Urothelium cell line (cell line): ENCODE results near the gene LRRC73.
"Not testable (repeated sequence)": the region's sequence is repeated elsewhere in the genome, so short reads cannot be mapped to it uniquely, and the experiment has no call there.

Experiments used
- DNase-seq: peaks from one replicate; pipeline ENCODE4 v3.0.0; 2011; ENCODE audit warnings: low spot score, mixed read lengths
- FAIRE-seq: peaks from 2 replicates; lab custom pipeline; 2011; peaks lifted over from hg19 to GRCh38; lab: Jason Lieb, UNC

Gene LRRC73, protein sequence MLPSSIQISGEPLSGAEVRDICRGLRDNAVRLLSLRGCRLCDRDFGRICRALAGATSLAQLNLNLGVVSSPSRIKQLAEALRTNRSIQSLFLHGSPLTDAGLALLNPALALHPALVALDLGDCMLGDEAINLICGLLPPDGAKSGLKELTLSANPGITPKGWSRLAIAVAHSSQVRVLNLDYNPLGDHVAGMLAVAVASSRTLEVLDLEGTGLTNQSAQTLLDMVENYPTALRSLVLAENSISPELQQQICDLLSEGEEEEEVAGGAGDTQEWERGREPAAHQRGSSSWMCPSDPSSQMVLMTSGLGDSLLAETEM

DNA sequence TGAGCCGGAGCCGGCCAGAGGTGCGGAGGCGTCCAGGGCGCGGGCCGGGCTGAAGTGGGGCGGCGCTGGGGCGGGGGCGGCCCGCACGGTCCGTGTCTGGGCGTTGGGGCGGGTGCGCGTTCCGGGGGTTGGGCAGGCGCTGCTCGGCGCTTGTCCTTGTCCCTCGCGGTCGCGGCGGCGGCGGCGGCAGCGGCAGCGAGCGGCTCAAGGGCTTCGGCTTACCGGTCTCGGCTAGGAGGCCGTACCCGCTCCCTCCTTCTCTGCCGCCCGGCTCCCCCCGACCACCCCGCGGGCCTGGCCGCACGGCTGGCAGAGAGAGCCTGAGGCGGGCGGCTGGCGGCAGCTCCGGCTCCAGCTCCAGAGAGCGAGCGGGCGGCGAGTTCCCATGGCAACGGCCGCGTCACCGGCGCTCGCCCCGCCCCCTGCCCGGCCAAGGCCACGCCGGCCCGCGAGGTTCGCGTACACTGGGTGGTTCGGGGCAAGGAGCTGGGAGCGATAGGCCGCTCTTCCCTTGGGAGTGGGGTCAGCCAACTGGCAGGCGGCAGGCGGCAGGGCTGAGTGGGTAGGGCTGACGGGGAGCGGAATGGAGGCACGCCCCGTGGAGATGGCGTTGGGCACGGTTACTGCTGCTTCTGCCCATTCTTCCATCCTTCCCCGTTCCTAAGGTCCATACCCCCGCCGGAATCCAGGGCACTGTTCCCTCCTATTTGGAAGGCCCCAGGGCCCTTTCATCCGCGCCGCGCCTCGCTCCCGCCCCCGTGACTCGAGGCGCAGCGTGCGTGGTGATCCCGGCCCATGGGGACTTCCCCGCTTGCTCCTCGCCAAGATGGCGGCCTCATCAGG lies at the start of gene LRRC73:
Gene LRRC73 (minus strand): TSS at position 363 of the 843 bp plus-strand sequence. CDS start 561 bp downstream, outside the sequence.
- FAIRE-seq (peak; percentile 91), DNase-seq (peak; percentile 91)

DNA sequence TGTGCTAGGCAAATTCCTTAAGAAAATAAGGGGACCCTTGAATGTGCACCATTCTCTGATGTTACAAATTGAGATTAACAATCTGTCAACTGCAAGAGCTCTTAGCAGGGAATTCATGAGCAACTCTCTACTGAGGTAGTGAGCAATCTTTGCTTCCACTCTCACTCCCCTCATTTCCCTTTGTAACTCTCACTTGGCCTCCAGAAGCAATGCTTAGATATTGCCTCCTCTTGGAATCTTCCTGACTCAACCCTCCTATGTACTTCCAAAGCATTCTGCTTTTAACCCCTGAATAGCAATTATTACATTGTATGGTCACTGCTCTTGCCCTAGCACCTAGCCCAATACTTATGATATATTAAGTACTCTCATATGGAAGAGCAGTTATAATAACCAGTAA lies 49.2 kb upstream of the LRRC73 start:
- DNase-seq (no peak), FAIRE-seq (no peak)

DNA sequence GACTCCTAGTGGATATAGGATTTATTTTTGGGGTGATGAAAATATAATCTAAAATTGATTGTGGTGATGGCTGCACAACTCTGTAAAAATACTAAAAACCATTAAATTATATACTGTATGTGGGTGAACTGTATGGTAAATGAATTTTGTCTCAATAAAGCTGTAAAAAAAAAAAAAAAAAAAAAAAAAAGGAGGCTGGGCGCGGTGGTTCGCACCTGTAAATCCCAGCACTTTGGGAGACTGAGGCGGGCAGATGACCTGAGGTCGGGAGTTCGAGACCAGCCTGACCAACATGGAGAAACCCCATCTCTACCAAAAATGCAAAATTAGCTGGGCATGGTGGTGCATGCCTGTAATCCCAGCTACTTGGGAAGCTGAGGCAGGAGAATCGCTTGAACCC lies 47.5 kb upstream of the LRRC73 start:
- DNase-seq, FAIRE-seq: not testable (repeated sequence)

DNA sequence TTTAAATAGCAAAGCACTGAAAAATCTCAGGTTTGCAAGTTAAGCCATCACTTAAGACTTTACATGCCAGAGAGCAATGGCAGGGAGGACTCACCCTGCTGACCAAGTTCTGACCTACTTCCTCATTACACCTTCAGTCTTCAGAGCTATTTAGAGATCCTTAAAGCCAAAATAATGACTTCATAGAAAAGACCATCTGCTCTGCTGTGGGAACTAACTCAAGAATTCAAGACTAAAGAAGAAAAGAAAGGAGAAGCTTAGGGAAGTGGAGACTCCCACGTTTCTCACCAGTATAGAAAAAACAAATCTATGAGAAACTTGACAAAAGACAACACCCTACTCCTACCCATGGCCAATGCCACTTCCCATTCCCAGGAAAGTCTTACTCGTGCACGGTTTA lies 37.1 kb upstream of the LRRC73 start:
- DNase-seq, result no peak

DNA sequence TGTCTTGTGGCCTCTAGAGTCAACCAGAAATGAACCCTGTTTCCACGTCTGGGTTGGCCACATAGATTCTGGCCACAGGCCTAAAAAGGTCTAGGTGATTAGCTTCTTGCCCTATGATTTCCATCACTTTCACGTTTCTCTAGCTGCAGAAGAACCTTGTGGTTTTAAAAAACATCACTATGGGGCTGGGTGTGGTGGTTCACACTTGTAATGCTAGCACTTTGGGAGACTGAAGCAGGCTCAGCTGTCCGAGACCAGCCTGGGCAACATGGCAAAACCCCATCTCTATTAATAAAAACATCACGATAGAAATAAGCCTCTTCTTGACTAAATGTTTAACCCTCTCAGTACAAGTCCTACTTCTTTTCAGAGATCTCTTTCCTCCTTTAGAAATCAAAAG lies 34.3 kb upstream of the LRRC73 start:
- DNase-seq (no peak), FAIRE-seq (no peak)

More for the DNA sequence above, 37.1 kb upstream of the LRRC73 start:
- FAIRE-seq, result no peak

DNA sequence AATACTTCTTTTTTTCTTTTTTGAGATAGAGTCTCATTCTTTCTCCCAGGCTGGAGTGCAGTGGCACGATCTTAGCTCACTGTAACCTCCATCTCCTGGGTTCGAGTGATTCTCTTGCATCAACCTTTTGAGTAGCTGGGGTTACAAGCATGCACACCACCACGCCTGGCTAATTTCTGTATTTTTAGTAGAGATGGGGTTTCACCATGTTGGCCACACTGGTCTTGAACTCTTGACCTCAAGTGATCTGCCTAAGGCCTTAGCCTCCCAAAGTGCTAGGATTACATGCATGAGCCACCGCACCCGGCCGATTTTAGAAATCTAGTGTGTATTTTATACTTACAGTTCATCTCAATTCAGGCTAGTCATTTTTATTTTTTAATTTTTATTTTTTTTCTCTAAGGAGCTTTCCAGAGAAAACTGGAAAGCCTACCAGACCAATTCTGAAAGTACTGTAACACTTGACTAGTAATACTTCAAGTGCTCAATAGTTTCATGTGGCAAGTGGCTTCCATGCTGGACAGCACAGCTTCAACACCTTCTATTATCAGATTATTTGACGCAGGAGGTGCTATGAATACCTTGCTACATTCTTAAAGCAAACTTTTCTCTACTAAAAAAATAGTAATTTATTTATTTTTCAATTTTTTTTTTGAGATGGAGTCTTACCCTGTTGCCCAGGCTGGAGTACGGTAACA lies 31.8 kb upstream of the LRRC73 start:
- DNase-seq (no peak), FAIRE-seq (no peak)

DNA sequence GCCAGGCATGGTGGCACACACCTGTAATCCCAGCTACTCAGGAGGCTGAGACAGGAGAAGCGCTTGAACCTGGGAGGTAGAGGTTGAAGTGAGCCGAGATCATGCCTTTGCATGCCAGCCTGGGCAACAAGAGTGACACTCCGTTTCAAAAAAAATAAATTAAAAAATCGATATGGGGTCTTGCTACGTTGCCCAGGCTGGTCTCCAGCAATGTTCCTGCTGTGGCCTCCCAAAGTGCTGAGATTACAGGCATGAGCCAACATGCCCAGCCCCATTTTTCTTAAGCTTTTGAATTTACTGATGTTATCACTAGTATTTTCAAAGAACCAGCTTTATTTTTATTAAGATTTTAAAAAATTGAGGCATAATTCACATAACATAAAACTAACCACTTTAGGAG lies 30.4 kb upstream of the LRRC73 start:
- DNase-seq (no peak), FAIRE-seq (no peak)

DNA sequence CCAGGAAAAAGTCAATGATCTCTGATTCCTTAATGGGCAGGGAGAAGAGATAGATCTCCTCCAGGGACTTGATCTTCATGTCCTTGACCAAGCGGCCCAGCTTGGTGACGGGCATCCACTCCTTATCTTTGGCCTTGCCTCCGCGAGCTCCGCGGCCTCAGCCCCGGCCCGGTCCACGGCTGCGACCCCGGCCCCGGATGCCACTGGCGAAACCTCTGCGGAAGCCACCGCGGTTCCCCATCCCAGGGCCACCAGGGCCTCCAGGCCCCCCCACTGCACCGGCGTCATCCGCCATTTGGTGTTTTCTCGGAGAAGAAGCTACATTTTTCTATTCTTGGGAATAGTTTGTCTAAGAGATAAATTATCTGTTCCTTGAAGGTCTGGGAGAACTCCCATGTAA lies 29.3 kb upstream of the LRRC73 start:
- not testable (repeated sequence) for DNase-seq, FAIRE-seq

DNA sequence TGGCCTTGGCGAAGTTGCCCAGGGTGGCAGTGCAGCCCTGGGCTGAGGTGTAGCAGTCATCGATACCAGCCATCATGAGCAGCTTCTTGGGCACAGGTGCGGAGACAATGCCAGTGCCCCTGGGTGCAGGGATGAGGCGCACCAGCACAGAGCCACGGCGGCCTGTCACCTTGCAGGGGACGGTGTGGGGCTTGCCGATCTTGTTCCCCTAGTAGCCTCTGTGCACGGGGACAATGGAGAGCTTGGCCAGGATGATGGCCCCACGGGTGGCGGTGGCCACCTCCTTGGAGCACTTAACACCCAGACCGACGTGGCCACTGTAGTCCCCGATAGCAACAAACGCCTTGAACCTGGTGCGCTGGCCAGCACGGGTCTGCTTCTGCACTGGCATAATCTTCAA lies 28.8 kb upstream of the LRRC73 start:
- DNase-seq, FAIRE-seq: not testable (repeated sequence)

DNA sequence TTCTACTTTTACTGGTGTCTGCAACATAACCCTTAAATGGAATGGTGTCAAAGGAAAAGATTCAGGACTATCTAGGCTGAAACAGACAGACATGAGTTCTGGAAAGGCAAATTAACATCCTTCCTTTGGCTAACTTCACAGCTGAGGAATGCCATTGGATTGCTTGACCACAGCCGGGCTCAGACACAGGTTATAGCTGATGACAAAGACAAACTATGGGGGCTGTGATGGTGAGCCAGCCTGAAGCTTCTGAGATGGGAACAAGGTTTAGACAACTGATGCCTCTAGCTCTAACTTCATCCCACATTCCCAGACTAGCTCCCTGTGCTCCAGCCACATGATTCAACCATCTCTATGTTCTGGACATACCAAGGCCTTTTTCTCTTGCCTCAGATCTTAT lies 22.1 kb upstream of the LRRC73 start:
- FAIRE-seq (no peak), DNase-seq (no peak)

DNA sequence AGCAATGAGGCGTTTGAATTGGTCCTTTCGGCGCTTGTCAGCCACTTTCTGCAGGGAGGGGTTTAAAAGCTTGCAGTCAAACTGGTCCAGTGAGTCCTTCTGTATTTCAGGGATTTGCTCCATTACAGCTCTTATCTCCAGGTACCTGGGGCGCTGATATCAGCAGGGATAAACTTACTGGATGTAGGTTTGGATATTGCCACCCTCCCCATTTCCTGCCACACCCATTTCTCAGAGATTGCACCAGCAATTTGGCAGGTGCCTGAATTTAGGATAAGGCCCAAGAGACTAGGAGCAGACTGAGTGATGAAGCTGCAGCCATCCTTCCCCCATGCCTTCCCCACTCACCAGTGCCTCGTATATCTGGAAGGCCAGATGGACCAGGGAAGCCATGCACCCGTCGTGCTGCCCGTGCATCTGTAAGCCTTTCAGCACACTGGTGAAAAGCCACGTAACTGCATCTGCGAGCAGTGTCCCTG lies 14.4 kb upstream of the LRRC73 start:
- DNase-seq (no peak), FAIRE-seq (no peak)

DNA sequence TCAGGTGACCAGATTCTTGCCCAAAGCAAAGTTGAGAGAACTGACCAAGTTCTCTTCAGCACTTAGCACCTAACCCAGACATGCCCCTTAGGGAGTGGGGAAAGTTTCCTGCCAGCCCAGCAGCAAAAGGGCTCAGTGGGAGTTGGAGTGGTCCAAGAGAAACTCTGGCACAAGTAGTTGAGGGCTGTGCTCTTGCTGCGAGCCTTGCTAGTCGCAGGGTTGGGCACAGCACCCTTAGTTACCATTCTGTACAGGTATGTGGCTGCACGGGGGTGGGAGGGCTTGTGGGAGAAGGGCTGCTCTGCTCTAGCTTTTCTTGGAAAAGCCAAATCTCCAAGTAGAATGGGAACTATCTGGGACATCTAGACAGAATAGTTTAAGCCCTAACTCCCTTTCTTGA lies 13.1 kb upstream of the LRRC73 start:
- no peak for FAIRE-seq
- no peak for DNase-seq

DNA sequence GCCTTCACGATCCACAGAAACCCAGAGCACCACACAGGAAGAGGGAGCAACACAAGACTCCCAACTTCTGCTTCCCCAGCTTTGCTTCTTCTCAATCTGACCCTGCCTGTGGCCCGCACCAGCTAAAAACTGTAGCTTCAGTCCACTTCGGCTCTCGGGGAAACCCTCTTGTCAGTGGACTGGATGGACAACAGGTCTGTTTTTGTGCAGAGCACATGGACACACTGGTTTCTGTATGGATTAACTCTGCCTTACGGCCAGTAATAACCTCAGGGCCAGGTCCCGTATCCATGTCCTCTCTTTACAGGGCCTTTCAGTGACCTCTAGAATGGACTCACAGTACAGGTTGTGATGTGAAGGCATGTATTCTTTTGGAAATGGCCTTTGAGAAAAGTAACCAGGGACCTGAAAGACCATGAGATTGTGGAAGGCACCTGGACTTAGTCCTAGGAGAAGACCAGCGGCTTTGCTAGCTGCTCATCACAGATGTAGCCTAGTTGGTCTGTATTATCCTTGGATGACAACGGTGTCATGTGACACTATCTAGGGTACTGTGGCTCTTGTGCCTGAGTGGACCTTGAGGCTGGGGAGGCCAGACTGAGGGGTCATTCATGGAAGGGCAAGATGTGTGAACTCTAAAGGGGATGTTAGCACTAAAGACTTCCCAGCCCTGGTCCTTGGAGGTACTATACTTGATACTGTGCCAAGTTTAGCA lies 12.6 kb upstream of the LRRC73 start:
- FAIRE-seq, result no peak
- DNase-seq, result no peak

DNA sequence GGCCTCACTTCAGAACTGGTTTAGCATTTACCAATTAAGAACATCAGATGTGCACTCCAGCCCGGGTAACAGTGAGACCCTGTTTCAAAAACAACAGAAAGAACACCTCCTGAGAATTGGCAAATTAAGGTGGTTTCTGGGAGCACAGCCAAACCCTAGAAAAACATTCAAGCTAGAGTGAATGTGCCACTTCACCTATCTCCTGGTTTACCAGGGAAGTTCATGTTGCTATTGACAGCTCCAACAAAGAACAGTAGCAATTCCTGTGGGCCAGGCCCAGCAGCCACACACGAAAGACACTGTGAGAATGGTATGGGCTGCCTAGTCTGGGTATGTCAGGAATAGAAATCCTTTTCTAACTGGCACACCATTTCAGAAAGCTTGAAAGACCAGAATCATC lies 11.7 kb upstream of the LRRC73 start:
- no peak for FAIRE-seq
- DNase-seq, result no peak

DNA sequence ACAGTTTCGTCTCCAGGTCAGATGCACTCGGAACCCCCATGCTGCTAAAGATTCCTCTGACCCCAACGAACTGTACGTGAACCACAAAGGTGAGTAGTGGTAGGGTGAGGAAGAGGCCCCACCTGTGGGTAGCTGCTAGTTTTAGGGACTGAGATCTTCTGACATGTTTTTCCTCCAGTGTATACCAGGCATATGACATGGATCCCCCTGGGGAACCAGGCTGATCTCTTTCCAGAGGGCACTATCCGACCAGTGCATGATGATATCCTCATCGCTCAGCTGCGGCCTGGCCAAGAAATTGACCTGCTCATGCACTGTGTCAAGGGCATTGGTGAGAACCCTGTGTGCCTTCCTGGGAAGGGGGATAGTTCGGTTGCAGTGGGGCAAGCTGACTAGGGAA lies 10.0 kb upstream of the LRRC73 start:
- no peak for FAIRE-seq
- no peak for DNase-seq

DNA sequence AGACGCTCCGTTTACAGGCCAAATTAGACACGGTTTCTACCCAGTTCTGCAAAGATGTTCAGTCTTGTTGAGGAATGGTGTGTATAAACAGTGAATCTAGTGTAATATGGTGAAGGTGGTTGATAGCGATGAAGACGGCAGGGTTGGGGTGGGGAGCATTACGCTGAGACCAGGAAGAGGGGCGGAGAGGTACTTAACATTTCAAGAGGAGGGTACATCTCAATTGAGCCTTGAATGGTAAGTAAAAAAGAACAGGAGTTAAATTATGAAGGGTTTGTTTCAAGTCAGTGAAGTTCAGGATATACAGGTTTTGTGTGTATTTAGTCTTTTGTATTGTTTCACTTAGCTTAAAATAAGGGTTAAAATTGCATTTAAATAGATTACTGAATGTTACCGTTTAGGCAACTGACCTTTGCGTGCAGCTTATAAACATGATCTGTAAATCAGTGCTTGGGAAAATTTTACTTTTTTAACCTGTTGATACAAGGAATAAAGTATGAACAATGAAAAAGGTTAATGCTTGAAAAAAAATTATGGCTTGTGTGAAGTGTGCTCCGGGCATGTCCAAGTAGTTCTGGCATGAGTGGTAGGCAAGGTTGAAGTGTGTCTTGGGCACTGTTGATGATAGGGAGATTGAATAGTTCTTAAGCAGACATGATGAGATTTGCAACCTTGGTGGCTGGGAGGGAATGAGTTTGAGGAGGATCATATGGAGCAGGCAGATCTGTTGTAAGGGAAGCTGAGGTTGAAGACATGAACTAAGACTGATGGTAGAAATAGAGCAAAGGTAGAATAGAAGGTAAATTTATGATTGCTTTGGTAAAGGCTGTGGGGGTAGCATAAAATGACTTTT lies 7.6 kb upstream of the LRRC73 start:
- DNase-seq, result no peak
- no peak for FAIRE-seq

DNA sequence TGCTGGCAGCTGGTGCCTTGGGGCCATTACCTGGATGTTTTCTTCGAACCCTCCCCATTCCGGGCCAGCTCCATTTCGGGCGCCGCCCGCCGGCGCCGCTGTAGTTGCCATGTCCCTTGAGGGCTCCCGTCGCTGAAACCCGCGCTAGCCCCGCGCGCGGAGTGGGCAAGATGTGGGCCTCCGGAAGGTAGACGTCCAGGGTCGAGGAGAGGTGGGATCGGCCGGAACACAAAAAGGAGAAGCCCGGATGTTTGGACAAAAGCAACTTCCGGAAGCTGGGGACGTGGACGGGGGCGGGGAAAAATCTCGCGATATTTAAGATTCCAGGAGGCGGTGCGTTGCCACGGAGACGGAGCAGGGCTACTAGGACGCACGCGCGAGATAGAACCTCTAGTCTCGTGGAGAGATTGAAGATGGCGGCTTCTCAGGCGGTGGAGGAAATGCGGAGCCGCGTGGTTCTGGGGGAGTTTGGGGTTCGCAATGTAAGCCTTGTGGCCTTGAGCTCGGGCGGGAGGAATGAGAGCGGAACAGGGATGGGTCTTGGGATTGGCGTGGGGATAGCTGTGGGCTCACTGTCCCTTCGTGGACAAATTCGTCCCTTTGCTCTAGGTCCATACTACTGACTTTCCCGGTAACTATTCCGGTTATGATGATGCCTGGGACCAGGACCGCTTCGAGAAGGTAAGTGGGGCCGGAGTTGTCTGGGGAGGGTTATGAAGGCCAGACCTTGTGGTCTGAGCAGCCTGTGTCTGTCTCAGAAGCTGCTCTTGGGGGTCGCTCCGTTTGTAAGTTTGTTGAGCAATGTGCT lies 6.8 kb upstream of the LRRC73 start, which contains the start of the genes POLR1C and YIPF3:
Gene POLR1C (plus strand): TSS at position 393 of the 808 bp plus-strand sequence. CDS start 21 bp downstream, at position 414.
Gene YIPF3 (minus strand): TSS at position 230 of the 808 bp plus-strand sequence. CDS start 119 bp downstream, at position 111.
- DNase-seq, result peak; percentile 98
- no peak for FAIRE-seq

DNA sequence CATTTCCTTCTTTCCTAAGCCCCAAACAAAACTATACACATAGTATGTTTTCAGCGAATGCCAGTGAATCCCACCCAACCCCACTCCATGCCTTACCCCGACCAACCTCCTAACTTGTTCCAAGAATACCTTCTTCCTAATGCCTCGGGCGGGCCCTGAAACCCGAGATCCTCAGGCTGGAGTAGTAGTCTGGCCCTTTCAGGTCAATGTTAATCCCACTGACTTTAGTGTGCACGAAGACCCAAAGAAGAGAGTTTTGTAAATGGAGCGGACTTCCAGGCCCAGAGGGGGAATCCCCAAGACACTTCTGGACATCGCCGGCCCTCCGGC lies 6.2 kb upstream of the LRRC73 start:
- FAIRE-seq (no peak), DNase-seq (no peak)

DNA sequence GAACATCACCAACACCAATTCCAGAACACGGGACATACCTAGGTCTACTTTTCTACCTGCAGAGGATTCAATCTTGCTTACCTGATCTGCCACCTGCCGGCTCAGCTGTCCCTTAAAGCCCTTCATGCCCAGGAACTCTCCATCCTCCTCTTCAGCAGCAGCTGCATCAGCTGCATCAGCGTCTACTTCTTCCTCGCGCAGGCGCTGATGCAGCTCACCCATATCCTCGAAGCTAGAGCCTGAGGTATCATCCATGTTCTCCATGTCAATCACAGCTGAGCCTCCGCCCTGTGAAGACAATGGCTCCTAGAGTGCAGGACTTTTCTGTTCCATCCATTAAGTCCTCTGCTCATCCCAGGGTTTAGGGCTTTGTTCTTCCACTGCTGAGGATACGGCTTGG lies 5.7 kb upstream of the LRRC73 start:
- FAIRE-seq (no peak), DNase-seq (no peak)
